NCI-H1092 (cell line): ENCODE results near the gene COG4.
"Not testable (repeated sequence)": the region's sequence is repeated elsewhere in the genome, so short reads cannot be mapped to it uniquely, and the experiment has no call there.

Source experiments
- DNase-seq: peaks from one replicate; lab custom pipeline; 2025; lab: John Stamatoyannopoulos, UW

COG4 gene

DNA sequence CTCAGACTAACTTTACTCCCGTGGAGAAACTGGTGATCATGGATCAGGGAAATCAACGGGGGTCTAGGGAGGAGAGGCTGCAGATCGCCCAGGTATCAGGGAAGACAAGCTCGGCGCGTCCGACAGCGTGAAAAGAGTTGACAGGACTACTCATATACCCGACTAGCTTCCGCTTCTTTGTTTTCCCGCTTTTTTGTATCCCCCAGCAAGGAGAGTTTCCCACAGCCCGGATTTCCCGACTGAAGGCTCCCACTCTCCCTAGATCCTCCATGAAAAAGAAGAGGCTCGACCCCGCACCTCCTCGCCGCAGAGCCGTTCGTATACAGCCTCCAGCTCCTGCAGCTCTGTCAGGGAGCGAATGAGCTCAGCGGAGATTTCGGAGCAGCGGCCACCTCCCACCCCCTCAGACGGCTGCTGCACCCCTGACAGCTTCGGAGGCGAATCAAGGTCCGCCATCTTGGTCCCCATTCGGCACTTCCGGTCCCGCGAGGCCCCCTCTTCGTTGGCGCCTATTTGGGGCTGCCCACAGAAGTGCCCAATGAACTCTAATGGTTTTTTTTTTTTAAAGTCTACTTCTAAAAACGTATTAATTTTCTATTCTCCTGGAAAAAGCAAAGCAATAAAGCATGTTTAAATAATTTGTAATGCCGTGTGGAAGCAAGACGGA is at the start of gene COG4:
Gene COG4, minus strand, starts transcription at position 479 of the 667 bp plus-strand sequence. Its CDS starts 11 bp downstream, at position 468.
- peak; percentile 81 for DNase-seq

DNA sequence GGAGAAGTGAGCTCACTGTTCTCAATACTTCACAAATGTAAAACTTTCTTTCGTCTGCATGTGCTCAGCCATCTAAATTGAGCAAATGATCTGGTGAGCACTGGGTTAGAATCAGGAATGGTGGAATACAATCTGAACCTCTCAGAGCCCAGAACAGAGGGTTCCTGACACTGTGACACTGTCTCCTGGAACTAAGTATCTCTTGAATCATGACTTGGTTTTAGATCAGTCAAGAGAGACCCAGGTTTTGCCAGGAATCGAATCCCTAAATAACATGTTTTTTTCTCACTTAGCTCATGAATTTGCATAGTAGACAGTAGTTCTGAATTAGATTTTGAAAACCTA is 49.5 kb upstream of the COG4 start:
- DNase-seq = no peak

GRCh38 chr16:70572050-70572925 is 48.9 kb upstream of the COG4 start:
- no peak for DNase-seq

GRCh38 chr16:70571623-70572022 is 48.3 kb upstream of the COG4 start:
- no peak for DNase-seq

- no peak for DNase-seq
Measured at GRCh38 chr16:70570967-70571570, 47.7 kb upstream of the COG4 start.

- DNase-seq = no peak
Measured at GRCh38 chr16:70569752-70570151, 46.4 kb upstream of the COG4 start.

- no peak for DNase-seq
Measured at GRCh38 chr16:70568601-70569237, 45.4 kb upstream of the COG4 start.

GRCh38 chr16:70565053-70565452 is 41.7 kb upstream of the COG4 start:
- no peak for DNase-seq

GRCh38 chr16:70563636-70564035 is 40.3 kb upstream of the COG4 start:
- no peak for DNase-seq

DNA sequence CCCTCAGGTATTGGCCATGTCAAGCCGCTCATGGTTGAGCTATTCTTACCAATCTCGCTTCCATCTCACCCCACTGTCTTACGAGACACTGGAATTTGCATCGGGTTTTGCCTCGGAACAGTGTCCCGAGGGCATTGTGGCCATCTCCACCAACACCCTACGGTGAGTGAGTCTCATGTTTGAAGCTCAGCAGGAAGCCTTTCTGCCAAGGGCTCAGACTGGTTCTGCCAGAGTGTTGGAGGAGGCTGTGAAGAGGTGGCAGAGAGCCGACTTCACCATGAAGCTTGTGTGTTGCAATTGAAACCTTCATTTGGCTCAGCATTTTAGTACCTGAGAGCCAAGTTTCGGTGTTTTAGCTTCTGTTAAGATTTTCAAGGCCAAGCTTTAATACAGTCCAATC is 38.3 kb upstream of the COG4 start:
- DNase-seq = no peak

DNA sequence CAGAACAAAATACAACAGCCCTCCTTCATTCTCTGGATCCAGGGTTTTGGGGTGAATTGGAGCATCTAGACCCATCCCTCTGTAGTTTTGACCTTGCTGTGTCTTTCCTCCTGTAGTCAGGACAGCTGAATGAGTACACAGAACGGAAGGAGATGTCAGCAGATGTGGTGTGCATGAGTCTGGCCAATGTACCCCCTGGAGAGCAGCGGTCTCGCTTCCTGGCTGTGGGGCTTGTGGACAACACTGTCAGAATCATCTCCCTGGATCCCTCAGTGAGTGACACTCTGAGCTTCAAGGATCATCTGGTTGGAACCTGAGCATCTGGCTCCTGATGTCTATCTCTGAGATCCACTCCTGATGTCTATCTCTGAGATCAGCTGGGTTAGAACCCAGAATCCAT is 32.7 kb upstream of the COG4 start:
- DNase-seq = no peak

DNA sequence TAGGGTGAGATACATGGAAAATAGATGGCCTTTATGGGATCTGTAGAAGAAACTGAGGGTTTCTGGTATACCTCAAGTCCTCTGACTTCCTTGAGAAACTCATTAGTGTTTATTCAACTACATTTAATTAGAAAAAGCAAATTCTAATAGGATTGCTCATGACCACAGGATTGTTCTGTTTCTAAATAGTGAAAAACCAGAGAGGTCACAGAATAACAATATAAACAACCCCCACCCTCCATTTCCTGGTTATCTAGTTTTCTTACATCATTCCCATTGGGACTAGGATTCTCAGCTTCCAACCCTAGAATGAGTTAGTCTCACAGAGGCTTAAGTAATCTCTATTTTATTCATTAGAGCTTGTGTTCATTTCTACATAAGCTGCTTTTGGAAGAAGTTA is 30.3 kb upstream of the COG4 start:
- no peak for DNase-seq

GRCh38 chr16:70552675-70553074 is 29.3 kb upstream of the COG4 start:
- DNase-seq = no peak

DNA sequence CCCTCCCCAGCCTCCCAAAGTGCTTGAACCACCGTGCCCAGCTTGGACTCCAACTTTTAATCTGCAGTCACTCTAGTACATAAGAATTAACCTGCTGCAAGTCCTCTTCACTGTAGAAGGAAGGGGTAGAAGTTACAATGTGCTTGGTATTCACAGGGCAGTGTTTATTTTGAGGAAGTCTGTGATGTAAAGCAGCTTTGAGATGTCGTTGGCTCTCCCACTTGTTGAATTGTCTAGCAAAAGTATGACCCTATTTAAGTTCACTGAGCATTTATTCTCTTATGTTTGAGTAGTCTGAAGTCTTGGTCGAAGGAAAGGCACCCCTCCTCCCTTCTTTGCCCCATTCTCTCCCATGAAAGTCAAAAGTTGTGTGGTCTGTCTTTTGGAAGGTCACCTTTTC is 28.4 kb upstream of the COG4 start:
- no peak for DNase-seq

- DNase-seq = no peak
Measured at GRCh38 chr16:70550082-70550481, 26.7 kb upstream of the COG4 start.

- no peak for DNase-seq
Measured at GRCh38 chr16:70548936-70549335, 25.6 kb upstream of the COG4 start.

- DNase-seq = no peak
Measured at GRCh38 chr16:70544548-70544947, 21.2 kb upstream of the COG4 start.

DNA sequence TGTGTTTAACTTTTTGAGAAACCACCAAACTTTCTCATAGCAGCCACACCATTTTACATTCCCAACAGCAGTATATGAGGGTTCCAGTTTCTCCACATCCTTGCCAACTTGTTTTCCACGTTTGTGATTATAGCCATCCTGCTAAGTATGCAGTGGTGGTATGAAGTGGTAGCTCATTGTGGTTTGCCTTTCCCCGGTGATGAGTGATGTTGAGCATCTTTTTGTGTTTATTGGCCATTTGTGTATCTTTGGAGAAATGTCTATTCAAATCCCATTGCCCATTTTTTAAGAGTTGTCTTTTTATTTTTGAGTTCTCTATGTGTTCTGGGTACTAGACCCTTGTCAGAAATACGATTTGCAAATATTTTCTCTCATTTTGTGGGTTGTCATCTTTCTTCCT is 17.6 kb upstream of the COG4 start:
- no peak for DNase-seq

DNA sequence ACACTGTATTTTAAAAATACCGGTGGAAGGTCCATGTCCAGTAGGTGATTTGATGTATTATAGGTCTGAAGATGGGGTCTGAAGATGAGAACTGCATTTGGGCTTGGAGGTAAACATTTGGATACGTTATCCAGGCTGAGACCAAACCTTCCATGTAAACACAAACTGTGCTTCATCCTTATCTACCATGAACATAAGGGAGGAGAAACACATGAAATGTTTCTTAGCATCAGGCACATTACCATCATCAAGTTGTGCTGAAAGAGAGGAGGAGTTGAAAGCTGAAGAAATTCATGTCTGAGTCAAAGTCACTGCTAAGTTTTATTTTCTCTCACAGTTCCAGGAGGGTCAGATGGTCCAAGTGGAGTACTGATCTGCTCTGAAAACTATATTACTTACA is 11.6 kb upstream of the COG4 start:
- DNase-seq = no peak

DNA sequence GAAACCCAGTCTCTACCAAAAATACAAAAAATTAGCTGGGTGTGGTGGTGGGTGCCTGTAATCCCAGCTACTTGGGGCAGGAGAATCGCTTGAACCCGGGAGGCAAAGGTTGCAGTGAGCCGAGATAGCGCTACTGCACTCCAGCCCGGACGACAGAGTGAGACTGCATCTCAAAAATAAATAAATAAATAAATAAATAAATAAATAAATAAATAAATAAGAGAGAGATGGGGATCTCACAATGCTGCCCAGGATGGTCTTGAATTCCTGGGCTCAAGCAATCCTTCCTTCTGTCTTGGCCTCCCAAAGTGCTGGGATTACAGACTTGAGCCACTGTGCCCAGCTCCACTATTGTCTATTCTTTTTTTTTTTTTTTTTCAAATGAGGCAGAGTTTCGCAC is 6.6 kb upstream of the COG4 start:
- not testable (repeated sequence) for DNase-seq

- no peak for DNase-seq
Measured at GRCh38 chr16:70529051-70529777, 5.9 kb upstream of the COG4 start.
